Stimulated activated naive CD8-positive, alpha-beta T cell treated with anti-CD3 and anti-CD28 coated beads, Interleukin-15, Interleukin-2, amounts not matched to agents 100 ng/mL and 50 ng/mL, for 24 hours (primary cell): Measurements from ENCODE around the gene TBXAS1.

ENCODE experiments used
- H3K27ac Mint-ChIP-seq: one replicate; pipeline ENCODE4 v1.8.0; 2021; ENCODE audit warnings: mild to moderate bottlenecking, mixed read lengths
- H3K27me3 Mint-ChIP-seq: one replicate; pipeline ENCODE4 v1.8.0; 2021; ENCODE audit warnings: mixed read lengths
- H3K36me3 Mint-ChIP-seq: one replicate; pipeline ENCODE4 v1.8.0; 2021; ENCODE audit warnings: low read depth, mixed read lengths
- H3K4me1 Mint-ChIP-seq: one replicate; pipeline ENCODE4 v1.8.0; 2021; ENCODE audit warnings: low read depth, mixed read lengths
- H3K4me3 Mint-ChIP-seq: one replicate; pipeline ENCODE4 v1.8.0; 2021; ENCODE audit warnings: mild to moderate bottlenecking, mixed read lengths
- H3K9me3 Mint-ChIP-seq: one replicate; pipeline ENCODE4 v1.8.0; 2021; ENCODE audit warnings: mixed read lengths

The TBXAS1 gene

GRCh38 chr7:140067052-140067451, 238.0 kb downstream of the TBXAS1 start:
- peaks cover 30% of the 10 kb centered on the region for H3K9me3 Mint-ChIP-seq

GRCh38 chr7:140068033-140068432, 239.0 kb downstream of the TBXAS1 start:
- Mint-ChIP-seq H3K4me1 (peaks cover 14% of the 10 kb centered on the region), H3K4me3 (no peak overlapping the region), H3K27me3 (no peaks in the 10 kb centered on the region), H3K9me3 (peaks cover 30% of the 10 kb centered on the region), H3K27ac (no peak overlapping the region), H3K36me3 (peaks cover 15% of the 10 kb centered on the region)

More at GRCh38 chr7:140067052-140067451, 238.0 kb downstream of the TBXAS1 start:
- H3K36me3 Mint-ChIP-seq, result peaks cover 15% of the 10 kb centered on the region
- no peaks in the 10 kb centered on the region for H3K27me3 Mint-ChIP-seq
- H3K27ac Mint-ChIP-seq, result no peak overlapping the region
- H3K4me3 Mint-ChIP-seq, result no peak overlapping the region
- peaks cover 14% of the 10 kb centered on the region for H3K4me1 Mint-ChIP-seq

- H3K4me3 Mint-ChIP-seq, result no peak overlapping the region
Observed at GRCh38 chr7:140069298-140069949, 240.4 kb downstream of the TBXAS1 start.

More at GRCh38 chr7:140069298-140069949, 240.4 kb downstream of the TBXAS1 start:
- Mint-ChIP-seq H3K9me3 (peaks cover 30% of the 10 kb centered on the region), H3K27ac (no peak overlapping the region), H3K4me1 (peaks cover 10% of the 10 kb centered on the region), H3K36me3 (peaks cover 15% of the 10 kb centered on the region), H3K27me3 (no peaks in the 10 kb centered on the region)
